ENCODE results near the gene ZNHIT1.
A peak's percentile ranks its signal among the peaks of the same experiment; 100 is the strongest.

Gene ZNHIT1

GRCh38 chr7:101237206-101238067 lies 19.5 kb downstream of the ZNHIT1 start, which contains the start of gene CLDN15:
CLDN15 (minus strand) TSS chr7:101237802; CDS start chr7:101237581, 221 bp downstream.
- Histone ChIP-seq H3K4me3 (ENCODE audit: low read depth, low read length) (no peak within 1 kb of the TSS), H3K36me3 (peaks cover 5% of the 10 kb centered on the region; the same call in 1 of the 2 replicates), H3K4me1 (peaks cover 12% of the 10 kb centered on the region), H3K27me3 (no peaks in the 10 kb centered on the region), H3K9me3 (no peaks in the 10 kb centered on the region)
- TF ChIP-seq CTCF (IDR thresholded peaks at IDR 0.05; ENCODE audit: low read depth, low read length), result no peak
- DNase-seq, result no peak

- no peaks in the 10 kb centered on the region for H3K27me3 ChIP-seq
- H3K4me3 ChIP-seq (ENCODE audit: low read depth, low read length), result no peak overlapping the region
- peaks cover 12% of the 10 kb centered on the region for H3K4me1 ChIP-seq
- DNase-seq, result peak; percentile 67
- H3K36me3 ChIP-seq, result peaks cover 5% of the 10 kb centered on the region; the same call in 1 of the 2 replicates
- TF ChIP-seq CTCF (IDR thresholded peaks at IDR 0.05; ENCODE audit: low read depth, low read length), result no peak
- no peaks in the 10 kb centered on the region for H3K9me3 ChIP-seq
Observed at GRCh38 chr7:101238226-101239182, 20.5 kb downstream of the ZNHIT1 start.

- no peaks in the 10 kb centered on the region for H3K9me3 ChIP-seq
- H3K27me3 ChIP-seq, result no peaks in the 10 kb centered on the region
- H3K36me3 ChIP-seq, result peaks cover 5% of the 10 kb centered on the region; the same call in 1 of the 2 replicates
- no peak for TF ChIP-seq CTCF (IDR thresholded peaks at IDR 0.05; ENCODE audit: low read depth, low read length)
- H3K4me3 ChIP-seq (ENCODE audit: low read depth, low read length), result no peak overlapping the region
- peaks cover 15% of the 10 kb centered on the region for H3K4me1 ChIP-seq
- DNase-seq, result no peak
Observed at GRCh38 chr7:101239191-101239950, 21.4 kb downstream of the ZNHIT1 start.

- Histone ChIP-seq H3K27me3 (no peaks in the 10 kb centered on the region), H3K4me3 (ENCODE audit: low read depth, low read length) (no peak overlapping the region), H3K4me1 (peaks cover 15% of the 10 kb centered on the region), H3K9me3 (no peaks in the 10 kb centered on the region), H3K36me3 (peaks cover 5% of the 10 kb centered on the region; the same call in 1 of the 2 replicates)
- no peak for DNase-seq
- TF ChIP-seq CTCF (IDR thresholded peaks at IDR 0.05; ENCODE audit: low read depth, low read length), result no peak
Observed at GRCh38 chr7:101239951-101240220, 21.9 kb downstream of the ZNHIT1 start.

GRCh38 chr7:101240226-101241014 lies 22.5 kb downstream of the ZNHIT1 start:
- Histone ChIP-seq H3K4me3 (ENCODE audit: low read depth, low read length) (no peak overlapping the region), H3K36me3 (peaks cover 5% of the 10 kb centered on the region; the same call in 1 of the 2 replicates), H3K27me3 (no peaks in the 10 kb centered on the region), H3K4me1 (peaks cover 15% of the 10 kb centered on the region), H3K9me3 (no peaks in the 10 kb centered on the region)
- DNase-seq, result no peak
- TF ChIP-seq CTCF (IDR thresholded peaks at IDR 0.05; ENCODE audit: low read depth, low read length), result no peak
